DOHH2 (cell line): ENCODE data around the gene ASIC3.
A peak's percentile ranks its signal among the peaks of the same experiment; 100 is the strongest.

Experiments
- H3F3A ChIP-seq: fragments of 200-600 bp; sonication (generic), shearing (Covaris generic); 2 replicates; pipeline ENCODE4 v1.6.0; 2016; ENCODE audit warnings: antibody characterized with exemption, mild to moderate bottlenecking; ENCODE audit not compliant: control insufficient read depth, insufficient read depth
- H3K27ac ChIP-seq: fragments of 200-600 bp; sonication (generic); 2 replicates; pipeline ENCODE4 v1.5.1; 2014; ENCODE audit warnings: low read depth, mild to moderate bottlenecking, low read length, moderate library complexity
- H3K27me3 ChIP-seq: fragments of 200-600 bp; sonication (generic); 2 replicates; pipeline ENCODE4 v1.6.1; 2014; ENCODE audit warnings: mild to moderate bottlenecking, low read length, mixed read lengths; ENCODE audit not compliant: control insufficient read depth
- H3K36me3 ChIP-seq: fragments of 200-600 bp; sonication (generic); 2 replicates; pipeline ENCODE4 v1.6.1; 2014; ENCODE audit warnings: mild to moderate bottlenecking, low read length, moderate library complexity, mixed read lengths; ENCODE audit not compliant: control insufficient read depth
- H3K4me1 ChIP-seq: fragments of 200-600 bp; sonication (generic); 2 replicates; pipeline ENCODE4 v1.6.1; 2014; ENCODE audit warnings: mild to moderate bottlenecking, low read length, mixed read lengths; ENCODE audit not compliant: control insufficient read depth
- H3K4me2 ChIP-seq: fragments of 200-600 bp; sonication (generic); 2 replicates; pipeline ENCODE4 v1.6.0; 2014; ENCODE audit warnings: mild to moderate bottlenecking, low read length, moderate library complexity
- H3K4me3 ChIP-seq: fragments of 200-600 bp; sonication (generic); 2 replicates; pipeline ENCODE4 v1.5.1; 2014; ENCODE audit warnings: mild to moderate bottlenecking, low read length, mixed read lengths
- H3K79me2 ChIP-seq: fragments of 200-600 bp; sonication (generic); 2 replicates; pipeline ENCODE4 v1.6.1; 2014; ENCODE audit warnings: mild to moderate bottlenecking, low read length, mixed read lengths; ENCODE audit not compliant: control insufficient read depth
- H3K9me2 ChIP-seq: fragments of 200-600 bp; sonication (generic); replicated peaks from 2 replicates; pipeline ENCODE4 v1.6.1; 2014; ENCODE audit warnings: mild to moderate bottlenecking, low read length, mixed read lengths; ENCODE audit not compliant: control insufficient read depth
- H3K9me3 ChIP-seq: fragments of 200-600 bp; sonication (generic); 2 replicates; pipeline ENCODE4 v1.6.1; 2014; ENCODE audit warnings: antibody characterized with exemption, low read length, mixed read lengths; ENCODE audit not compliant: control insufficient read depth, insufficient read depth
- H4K20me1 ChIP-seq: fragments of 200-600 bp; sonication (generic); 2 replicates; pipeline ENCODE4 v1.6.0; 2014; ENCODE audit warnings: low read depth, mild to moderate bottlenecking, antibody characterized with exemption, low read length, moderate library complexity; ENCODE audit not compliant: control insufficient read depth, insufficient read depth
- EZH2phosphoT487 ChIP-seq: fragments of 200-600 bp; sonication (generic); IDR thresholded peaks from 2 replicates; pipeline ENCODE4 v1.6.1; 2017; ENCODE audit warnings: borderline replicate concordance, mild to moderate bottlenecking, antibody characterized with exemption, low read length, moderate library complexity, mixed read lengths
- TF ChIP-seq, protein P1 (sequence below): fragments of 200-600 bp; sonication (generic); IDR thresholded peaks from one replicate; pipeline ENCODE4 v1.5.1; 2014; ENCODE audit warnings: antibody characterized with exemption, mild to moderate bottlenecking, low read depth, low read length; ENCODE audit not compliant: poor library complexity, severe bottlenecking

Gene ASIC3

GRCh38 chr7:151013733-151014497 lies 34.4 kb upstream of the ASIC3 start:
- TF ChIP-seq EZH2phosphoT487: no peak
- TF ChIP-seq, protein P1, sequence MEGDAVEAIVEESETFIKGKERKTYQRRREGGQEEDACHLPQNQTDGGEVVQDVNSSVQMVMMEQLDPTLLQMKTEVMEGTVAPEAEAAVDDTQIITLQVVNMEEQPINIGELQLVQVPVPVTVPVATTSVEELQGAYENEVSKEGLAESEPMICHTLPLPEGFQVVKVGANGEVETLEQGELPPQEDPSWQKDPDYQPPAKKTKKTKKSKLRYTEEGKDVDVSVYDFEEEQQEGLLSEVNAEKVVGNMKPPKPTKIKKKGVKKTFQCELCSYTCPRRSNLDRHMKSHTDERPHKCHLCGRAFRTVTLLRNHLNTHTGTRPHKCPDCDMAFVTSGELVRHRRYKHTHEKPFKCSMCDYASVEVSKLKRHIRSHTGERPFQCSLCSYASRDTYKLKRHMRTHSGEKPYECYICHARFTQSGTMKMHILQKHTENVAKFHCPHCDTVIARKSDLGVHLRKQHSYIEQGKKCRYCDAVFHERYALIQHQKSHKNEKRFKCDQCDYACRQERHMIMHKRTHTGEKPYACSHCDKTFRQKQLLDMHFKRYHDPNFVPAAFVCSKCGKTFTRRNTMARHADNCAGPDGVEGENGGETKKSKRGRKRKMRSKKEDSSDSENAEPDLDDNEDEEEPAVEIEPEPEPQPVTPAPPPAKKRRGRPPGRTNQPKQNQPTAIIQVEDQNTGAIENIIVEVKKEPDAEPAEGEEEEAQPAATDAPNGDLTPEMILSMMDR: no peak
- Histone ChIP-seq H3K27me3 (no peaks in the 10 kb centered on the region), H3K4me3 (peak overlapping the region; percentile 76), H3K4me1 (peaks cover 49% of the 10 kb centered on the region), H3K9me2 (no peaks in the 10 kb centered on the region), H3K36me3 (no peaks in the 10 kb centered on the region), H3K9me3 (no peaks in the 10 kb centered on the region), H3K27ac (no peak overlapping the region), H4K20me1 (no peaks in the 10 kb centered on the region), H3K4me2 (peak overlapping the region; percentile 90), H3K79me2 (no peaks in the 10 kb centered on the region), H3F3A (peaks cover 6% of the 10 kb centered on the region; the same call in 1 of the 2 replicates)

DNA sequence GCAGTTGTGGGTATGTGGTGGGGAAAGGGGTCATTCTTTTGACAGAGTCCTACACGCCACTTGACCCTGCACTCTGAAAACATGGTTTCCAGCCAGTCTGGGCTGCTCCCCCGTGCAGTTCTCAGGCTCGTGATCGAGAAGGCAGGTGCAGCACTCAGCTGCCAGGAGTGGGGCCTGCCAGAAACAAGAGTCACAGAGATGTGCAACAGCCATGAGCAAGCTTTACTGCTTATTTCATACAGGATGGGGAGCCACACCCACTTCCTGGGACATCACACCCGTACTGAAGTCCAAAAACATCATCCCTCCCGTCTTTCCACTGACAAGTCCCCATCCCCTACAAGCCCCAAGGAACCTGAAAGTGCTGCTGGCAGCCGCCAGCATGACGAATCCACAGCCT lies 33.4 kb upstream of the ASIC3 start:
- Histone ChIP-seq H4K20me1 (no peaks in the 10 kb centered on the region), H3K4me2 (peak overlapping the region; percentile 90), H3K27ac (no peak overlapping the region), H3K9me2 (no peaks in the 10 kb centered on the region), H3K36me3 (no peaks in the 10 kb centered on the region), H3K4me1 (peaks cover 43% of the 10 kb centered on the region), H3K4me3 (no peak overlapping the region), H3F3A (peaks cover 6% of the 10 kb centered on the region; the same call in 1 of the 2 replicates), H3K9me3 (no peaks in the 10 kb centered on the region), H3K27me3 (peaks cover 7% of the 10 kb centered on the region), H3K79me2 (no peaks in the 10 kb centered on the region)
- no peak for TF ChIP-seq EZH2phosphoT487
- TF ChIP-seq, protein P1: no peak

DNA sequence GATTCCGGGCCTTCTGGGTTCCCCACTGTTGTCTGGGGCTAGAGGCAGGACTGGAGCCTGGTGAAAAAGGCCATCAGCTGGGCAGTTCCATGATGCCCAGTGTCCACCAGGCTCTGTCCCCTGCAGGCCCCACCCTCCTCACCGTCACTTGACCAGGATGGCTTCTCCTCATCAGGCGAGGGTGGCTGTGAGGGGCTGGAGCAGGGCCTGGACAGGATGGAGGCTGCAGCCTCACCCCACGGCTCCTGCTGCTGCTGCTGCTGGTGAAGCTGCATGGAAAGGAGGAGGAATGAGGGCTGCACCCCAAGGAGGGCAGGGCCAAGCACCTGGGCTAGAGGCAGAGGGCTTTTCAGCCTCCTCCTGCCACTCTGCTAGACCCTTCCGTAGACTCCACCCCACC lies 32.4 kb upstream of the ASIC3 start:
- H4K20me1 ChIP-seq: no peaks in the 10 kb centered on the region
- no peaks in the 10 kb centered on the region for H3K9me3 ChIP-seq
- peaks cover 43% of the 10 kb centered on the region for H3K4me1 ChIP-seq
- peaks cover 17% of the 10 kb centered on the region for H3K27me3 ChIP-seq
- H3K36me3 ChIP-seq: no peaks in the 10 kb centered on the region
- H3K4me3 ChIP-seq: no peak overlapping the region
- no peaks in the 10 kb centered on the region for H3K9me2 ChIP-seq
- TF ChIP-seq, protein P1: no peak
- TF ChIP-seq EZH2phosphoT487: no peak
- no peak overlapping the region for H3K4me2 ChIP-seq
- no peak overlapping the region for H3K27ac ChIP-seq
- H3F3A ChIP-seq: peaks cover 6% of the 10 kb centered on the region; the same call in 1 of the 2 replicates
- H3K79me2 ChIP-seq: no peaks in the 10 kb centered on the region
